ENCODE measurements around the gene LLPH.

- TF ChIP-seq FOXA3 (CRISPR knock-in tag; IDR thresholded peaks at IDR 0.05): no peak
- TF ChIP-seq POLR2A (IDR thresholded peaks at IDR 0.05; ENCODE audit: insufficient read depth in 1 of 2, low read depth in 2 of 2, low read length in 2 of 2): no peak
- TF ChIP-seq YEATS2 (CRISPR knock-in tag; IDR thresholded peaks at IDR 0.05; ENCODE audit: borderline replicate concordance): no peak
- TF ChIP-seq SAFB2 (CRISPR knock-in tag; IDR thresholded peaks at IDR 0.05; ENCODE audit: borderline replicate concordance, low read depth): no peak
- TF ChIP-seq BHLHE40 (IDR thresholded peaks at IDR 0.05; ENCODE audit: low read length): no peak
- TF ChIP-seq SKI (IDR thresholded peaks at IDR 0.05; ENCODE audit: partially characterized antibody): no peak
- no peak for TF ChIP-seq ZNF350 (CRISPR knock-in tag; IDR thresholded peaks at IDR 0.05; ENCODE audit: borderline replicate concordance, low read depth)
- TF ChIP-seq ZNF816 (CRISPR knock-in tag; IDR thresholded peaks at IDR 0.05; ENCODE audit: borderline replicate concordance): no peak
- TF ChIP-seq, protein P1, sequence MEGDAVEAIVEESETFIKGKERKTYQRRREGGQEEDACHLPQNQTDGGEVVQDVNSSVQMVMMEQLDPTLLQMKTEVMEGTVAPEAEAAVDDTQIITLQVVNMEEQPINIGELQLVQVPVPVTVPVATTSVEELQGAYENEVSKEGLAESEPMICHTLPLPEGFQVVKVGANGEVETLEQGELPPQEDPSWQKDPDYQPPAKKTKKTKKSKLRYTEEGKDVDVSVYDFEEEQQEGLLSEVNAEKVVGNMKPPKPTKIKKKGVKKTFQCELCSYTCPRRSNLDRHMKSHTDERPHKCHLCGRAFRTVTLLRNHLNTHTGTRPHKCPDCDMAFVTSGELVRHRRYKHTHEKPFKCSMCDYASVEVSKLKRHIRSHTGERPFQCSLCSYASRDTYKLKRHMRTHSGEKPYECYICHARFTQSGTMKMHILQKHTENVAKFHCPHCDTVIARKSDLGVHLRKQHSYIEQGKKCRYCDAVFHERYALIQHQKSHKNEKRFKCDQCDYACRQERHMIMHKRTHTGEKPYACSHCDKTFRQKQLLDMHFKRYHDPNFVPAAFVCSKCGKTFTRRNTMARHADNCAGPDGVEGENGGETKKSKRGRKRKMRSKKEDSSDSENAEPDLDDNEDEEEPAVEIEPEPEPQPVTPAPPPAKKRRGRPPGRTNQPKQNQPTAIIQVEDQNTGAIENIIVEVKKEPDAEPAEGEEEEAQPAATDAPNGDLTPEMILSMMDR (CRISPR knock-in tag; IDR thresholded peaks at IDR 0.05): no peak
- no peak for TF ChIP-seq CREB1 (IDR thresholded peaks at IDR 0.05)
- TF ChIP-seq CREB1 (CRISPR knock-in tag; IDR thresholded peaks at IDR 0.05): no peak
Measured at GRCh38 chr12:66080791-66081190, 49.8 kb downstream of the LLPH start.
